H9 (cell line): ENCODE results near the gene KRTAP4-5. TPM values are rescaled to one million over a fixed set of nuclear protein-coding genes. Genes with fewer than 3 reads are reported as not detected.
"Not testable (repeated sequence)": the region's sequence is repeated elsewhere in the genome, so short reads cannot be mapped to it uniquely, and the experiment has no call there.

ENCODE experiments used
- DNase-seq: peaks from one replicate; pipeline ENCODE4 v3.0.0-alpha.2; 2017
- H2AFZ ChIP-seq: one replicate; pipeline ENCODE4 v1.6.1; 2013; ENCODE audit warnings: mild to moderate bottlenecking, low read length, control low read depth, moderate library complexity
- H2AK5ac ChIP-seq: 2 replicates; pipeline ENCODE4 v1.6.1; 2013; ENCODE audit warnings: low read length, control low read depth, mixed read lengths; ENCODE audit not compliant: insufficient read length
- H2BK120ac ChIP-seq: one replicate; pipeline ENCODE4 v1.6.1; 2013; ENCODE audit warnings: low read depth, mild to moderate bottlenecking, low read length, control low read depth, inconsistent platforms; ENCODE audit not compliant: poor library complexity, severe bottlenecking
- H2BK12ac ChIP-seq: 2 replicates; pipeline ENCODE4 v1.6.1; 2013; ENCODE audit warnings: low read length, control low read depth, mixed read lengths, low read depth; ENCODE audit not compliant: insufficient read length
- H2BK15ac ChIP-seq: 2 replicates; pipeline ENCODE4 v1.6.1; 2013; ENCODE audit warnings: low read depth, low read length, control low read depth
- H2BK20ac ChIP-seq: one replicate; pipeline ENCODE4 v1.6.1; 2013; ENCODE audit warnings: low read depth, mild to moderate bottlenecking, low read length, control low read depth, inconsistent platforms; ENCODE audit not compliant: poor library complexity, severe bottlenecking
- H2BK5ac ChIP-seq: 2 replicates; pipeline ENCODE4 v1.6.1; 2013; ENCODE audit warnings: low read length, control low read depth, mixed read lengths; ENCODE audit not compliant: insufficient read length
- H3K14ac ChIP-seq: 2 replicates; pipeline ENCODE4 v1.6.1; 2013; ENCODE audit warnings: low read length, control low read depth; ENCODE audit not compliant: insufficient read depth
- H3K18ac ChIP-seq: 2 replicates; pipeline ENCODE4 v1.6.1; 2013; ENCODE audit warnings: low read depth, mild to moderate bottlenecking, mixed read lengths, low read length, control low read depth; ENCODE audit not compliant: insufficient read length
- H3K23ac ChIP-seq: 2 replicates; pipeline ENCODE4 v1.6.1; 2013; ENCODE audit warnings: low read length, control low read depth, mixed read lengths, low read depth; ENCODE audit not compliant: insufficient read length
- H3K23me2 ChIP-seq: 2 replicates; pipeline ENCODE4 v1.6.1; 2013; ENCODE audit warnings: low read depth, mild to moderate bottlenecking, mixed read lengths, low read length, control low read depth; ENCODE audit not compliant: insufficient read length, poor library complexity, severe bottlenecking
- H3K27ac ChIP-seq: 2 replicates; pipeline ENCODE4 v1.5.1; 2013; ENCODE audit warnings: low read length, control low read depth, mixed read lengths, low read depth; ENCODE audit not compliant: insufficient read length
- H3K27me3 ChIP-seq: 2 replicates; pipeline ENCODE4 v1.6.1; 2013; ENCODE audit warnings: low read length, control low read depth, inconsistent platforms; ENCODE audit not compliant: insufficient read depth
- H3K4ac ChIP-seq: 2 replicates; pipeline ENCODE4 v1.6.1; 2013; ENCODE audit warnings: low read depth, mild to moderate bottlenecking, control low read depth, inconsistent platforms, low read length, moderate library complexity
- H3K4me1 ChIP-seq: 2 replicates; pipeline ENCODE4 v1.6.1; 2013; ENCODE audit warnings: low read length, control low read depth, inconsistent platforms; ENCODE audit not compliant: insufficient read depth
- H3K4me2 ChIP-seq: 2 replicates; pipeline ENCODE4 v1.6.1; 2013; ENCODE audit warnings: low read length, control low read depth, mixed read lengths; ENCODE audit not compliant: insufficient read length, insufficient read depth
- H3K56ac ChIP-seq: 2 replicates; pipeline ENCODE4 v1.6.1; 2013; ENCODE audit warnings: low read depth, mild to moderate bottlenecking, mixed read lengths, low read length, control low read depth; ENCODE audit not compliant: insufficient read length
- H3K79me1 ChIP-seq: 2 replicates; pipeline ENCODE4 v1.6.1; 2013; ENCODE audit warnings: low read depth, mild to moderate bottlenecking, moderate library complexity, low read length, control low read depth, inconsistent platforms; ENCODE audit not compliant: insufficient read depth, poor library complexity, severe bottlenecking
- H3K79me2 ChIP-seq: 2 replicates; pipeline ENCODE4 v1.6.1; 2013; ENCODE audit warnings: low read length, control low read depth, inconsistent platforms; ENCODE audit not compliant: insufficient read depth
- H3K9ac ChIP-seq: 2 replicates; pipeline ENCODE4 v1.6.1; 2013; ENCODE audit warnings: low read length, control low read depth, mixed read lengths; ENCODE audit not compliant: insufficient read length; ENCODE audit errors: extremely low read depth
- H3K9me3 ChIP-seq: one replicate; pipeline ENCODE4 v1.6.1; 2013; ENCODE audit warnings: low read depth, low read length, inconsistent platforms; ENCODE audit not compliant: control insufficient read depth
- H3T11ph ChIP-seq: one replicate; pipeline ENCODE4 v1.6.1; 2013; ENCODE audit warnings: mild to moderate bottlenecking, low read length, control low read depth, inconsistent platforms
- H4K20me1 ChIP-seq: one replicate; pipeline ENCODE4 v1.6.1; 2013; ENCODE audit not compliant: control insufficient read depth, insufficient read length, insufficient read depth
- H4K5ac ChIP-seq: 2 replicates; pipeline ENCODE4 v1.6.1; 2013; ENCODE audit warnings: low read depth, mild to moderate bottlenecking, mixed read lengths, low read length, control low read depth; ENCODE audit not compliant: insufficient read length
- H4K8ac ChIP-seq: replicated peaks from 2 replicates; pipeline ENCODE4 v1.6.1; 2013; ENCODE audit warnings: low read length, control low read depth, mixed read lengths, low read depth; ENCODE audit not compliant: insufficient read length
- H4K91ac ChIP-seq: 2 replicates; pipeline ENCODE4 v1.6.1; 2013; ENCODE audit warnings: low read depth, mild to moderate bottlenecking, moderate library complexity, mixed read lengths, low read length, control low read depth; ENCODE audit not compliant: insufficient read length
- H3K27ac Mint-ChIP-seq, 3 experiments: 2 replicates in 2 of 3; 3 replicates in 1 of 3; pipeline ENCODE4 v1.8.0; 2020 to 2021; ENCODE audit warnings: mixed read lengths in 3 of 3, mild to moderate bottlenecking in 1 of 3, moderate library complexity in 1 of 3
- H3K27me3 Mint-ChIP-seq: 2 replicates; pipeline ENCODE4 v1.8.0; 2021; ENCODE audit warnings: low read depth, mild to moderate bottlenecking, moderate library complexity, mixed read lengths
- H3K36me3 Mint-ChIP-seq, 3 experiments: 2 replicates in 2 of 3; 3 replicates in 1 of 3; pipeline ENCODE4 v1.8.0; 2020 to 2021; ENCODE audit warnings: low read depth in 3 of 3, mixed read lengths in 3 of 3; ENCODE audit not compliant: insufficient read depth in 1 of 3
- H3K4me1 Mint-ChIP-seq, 2 experiments: 2 replicates each; pipeline ENCODE4 v1.8.0; 2020; ENCODE audit warnings: mixed read lengths in 2 of 2
- H3K4me3 Mint-ChIP-seq, 2 experiments: 2 replicates in 1 of 2; 3 replicates in 1 of 2; pipeline ENCODE4 v1.8.0; 2020 to 2021; ENCODE audit warnings: mild to moderate bottlenecking in 2 of 2, mixed read lengths in 2 of 2, moderate library complexity in 1 of 2
- H3K9me3 Mint-ChIP-seq, 2 experiments: 2 replicates in 1 of 2; 3 replicates in 1 of 2; pipeline ENCODE4 v1.8.0; 2020; ENCODE audit warnings: mild to moderate bottlenecking in 2 of 2, mixed read lengths in 2 of 2, moderate library complexity in 1 of 2
- CTCF ChIP-seq: fragments of 200-600 bp; sonication (generic); conservative IDR thresholded peaks from 3 replicates; pipeline ENCODE4 v1.8.0; 2021; ENCODE audit warnings: antibody characterized with exemption, mild to moderate bottlenecking
- WGBS: extraction: QIAGEN DNeasy Blood & Tissue Kit; methylation state at CpG from one replicate; pipeline ENCODE4 v1.1.7; 2013; ENCODE audit warnings: missing lambda C conversion rate, low lambda C conversion rate, mixed read lengths; ENCODE audit not compliant: insufficient read length; ENCODE audit errors: extremely low coverage; 5-methylcytosine and 5-hydroxymethylcytosine counted together
- total RNA-seq: library from RNA; stranded (reverse); gene quantifications from 2 replicates; pipeline ENCODE4 v1.2.1, GENCODE V29; 2021

KRTAP4-5 gene
- total RNA-seq, 1 experiment from 2014 or later = not detected

- H3K4me1 Mint-ChIP-seq = peaks cover 37 to 40% of the 10 kb centered on the region in 2 experiments
Measured at GRCh38 chr17:41107941-41108450, 41.6 kb downstream of the KRTAP4-5 start.

GRCh38 chr17:41105347-41105746 lies 44.3 kb downstream of the KRTAP4-5 start, which contains the start of gene KRTAP4-9:
Gene KRTAP4-9, plus strand, starts transcription at chr17:41105389. Its CDS starts 0 bp downstream, at chr17:41105389.
- WGBS = no CpG with 5 or more reads among the region's 10 CpGs
- not testable (repeated sequence) for H4K91ac ChIP-seq, H4K20me1 ChIP-seq, H3K9me3 ChIP-seq, H3K27me3 Mint-ChIP-seq, H3K4me1 ChIP-seq, H2BK120ac ChIP-seq, H2BK20ac ChIP-seq, H2AFZ ChIP-seq, H3K27me3 ChIP-seq, H2BK5ac ChIP-seq, DNase-seq, H2BK12ac ChIP-seq, H3K23me2 ChIP-seq, H3T11ph ChIP-seq, H3K23ac ChIP-seq, H4K5ac ChIP-seq, H3K79me2 ChIP-seq, H3K27ac ChIP-seq, H3K18ac ChIP-seq, H3K56ac ChIP-seq, H3K14ac ChIP-seq, H3K4me2 ChIP-seq, H3K9ac ChIP-seq, H2BK15ac ChIP-seq, H3K4ac ChIP-seq, H2AK5ac ChIP-seq, H4K8ac ChIP-seq, H3K4me3 Mint-ChIP-seq, H3K79me1 ChIP-seq
- peaks cover 12 to 15% of the 10 kb centered on the region in 2 experiments for H3K9me3 Mint-ChIP-seq
- H3K27ac Mint-ChIP-seq = peak within 1 kb of the TSS; percentile 17 to 89 (median 81); a peak in 4 of 7 replicates
- peaks cover 51% of the 10 kb centered on the region in 2 experiments for H3K4me1 Mint-ChIP-seq
- H3K36me3 Mint-ChIP-seq = peaks cover 9 to 14% (median 11%) of the 10 kb centered on the region in 3 experiments

More at GRCh38 chr17:41107941-41108450, 41.6 kb downstream of the KRTAP4-5 start:
- no peak overlapping the region for H3T11ph ChIP-seq
- no peak for TF ChIP-seq CTCF
- no peaks in the 10 kb centered on the region for H3K79me2 ChIP-seq
- WGBS = no CpG with 5 or more reads among the region's 1 CpG
- no peak for DNase-seq
- Mint-ChIP-seq H3K4me3 (no peak overlapping the region), H3K9me3 (peaks cover 33% of the 10 kb centered on the region in 2 experiments), H3K27me3 (no peaks in the 10 kb centered on the region), H3K36me3 (peaks cover 17 to 31% (median 22%) of the 10 kb centered on the region in 3 experiments), H3K27ac (peak overlapping the region in 2 of 3 experiments; percentile 69 to 80; a peak in 4 of 7 replicates)
- peaks cover 6% of the 10 kb centered on the region; the same call in 1 of the 2 replicates for H3K4me1 ChIP-seq
- no peak overlapping the region for H3K23ac ChIP-seq
- no peak overlapping the region for H2BK15ac ChIP-seq
- H3K23me2 ChIP-seq = no peaks in the 10 kb centered on the region
- no peak overlapping the region for H2BK12ac ChIP-seq
- no peak overlapping the region for H2BK120ac ChIP-seq
- no peak overlapping the region for H4K5ac ChIP-seq
- H4K8ac ChIP-seq = no peak overlapping the region
- no peak overlapping the region for H4K91ac ChIP-seq
- H3K27me3 ChIP-seq = no peaks in the 10 kb centered on the region
- no peak overlapping the region for H3K56ac ChIP-seq
- no peaks in the 10 kb centered on the region for H3K79me1 ChIP-seq
- H3K4me2 ChIP-seq = no peak overlapping the region
- no peak overlapping the region for H3K18ac ChIP-seq
- no peak overlapping the region for H3K14ac ChIP-seq
- H3K9me3 ChIP-seq = peaks cover 4% of the 10 kb centered on the region
- H3K4ac ChIP-seq = no peak overlapping the region
- no peaks in the 10 kb centered on the region for H4K20me1 ChIP-seq
- no peak overlapping the region for H3K27ac ChIP-seq
- H2AK5ac ChIP-seq = no peak overlapping the region
- no peak overlapping the region for H2BK5ac ChIP-seq
- no peak overlapping the region for H2AFZ ChIP-seq
- no peak overlapping the region for H2BK20ac ChIP-seq
- H3K9ac ChIP-seq = no peak overlapping the region
